Measurements from ENCODE around the gene P4HB.

DNA sequence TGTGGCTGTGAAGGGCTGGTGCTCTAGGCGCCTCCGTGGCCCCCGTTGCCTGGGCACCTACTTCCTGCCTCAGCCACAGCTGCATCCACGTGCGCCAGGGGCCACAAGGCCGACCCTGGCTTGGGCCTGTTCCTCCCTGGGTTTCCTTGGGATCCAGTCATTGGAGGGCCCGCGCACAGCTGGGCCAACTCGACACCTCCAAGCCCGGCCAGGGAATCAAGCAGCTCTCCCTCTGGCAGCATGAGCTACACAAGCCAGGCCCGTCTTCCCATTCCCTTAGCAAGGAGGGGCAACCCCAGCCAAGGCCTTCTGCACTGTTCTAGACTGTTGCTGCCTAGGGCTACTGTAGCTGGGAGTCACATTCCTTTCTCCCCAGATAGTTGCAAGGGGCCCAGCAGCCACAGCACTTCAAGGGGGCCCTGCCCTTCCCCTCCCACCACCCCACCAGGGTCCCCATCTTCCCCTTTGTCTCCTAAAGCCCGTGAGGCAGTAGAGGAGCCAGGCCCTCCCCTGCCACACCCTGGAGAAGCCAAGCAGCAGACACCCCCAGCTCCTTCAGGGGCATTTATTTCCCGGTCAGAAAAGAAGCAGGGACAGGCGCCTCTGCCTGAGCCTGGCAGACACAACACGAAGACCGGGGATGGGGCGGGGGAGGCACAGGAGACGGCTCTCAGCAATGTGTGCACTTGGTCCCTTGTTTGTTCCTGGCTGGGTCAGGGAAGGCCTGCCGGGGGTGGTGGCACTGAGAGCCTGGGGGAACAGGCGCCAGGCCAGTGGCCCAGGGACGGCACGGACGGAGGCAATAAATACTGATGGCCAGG is 7.0 kb upstream of the P4HB start:
- TF ChIP-seq EP300 (conservative IDR thresholded peaks at IDR 0.05; ENCODE audit: poor library complexity, severe bottlenecking) (no peak), EZH2 (IDR thresholded peaks at IDR 0.05; ENCODE audit: borderline replicate concordance, insufficient read depth, low read length, poor library complexity, severe bottlenecking) (no peak)
- TF ChIP-seq, protein P1, sequence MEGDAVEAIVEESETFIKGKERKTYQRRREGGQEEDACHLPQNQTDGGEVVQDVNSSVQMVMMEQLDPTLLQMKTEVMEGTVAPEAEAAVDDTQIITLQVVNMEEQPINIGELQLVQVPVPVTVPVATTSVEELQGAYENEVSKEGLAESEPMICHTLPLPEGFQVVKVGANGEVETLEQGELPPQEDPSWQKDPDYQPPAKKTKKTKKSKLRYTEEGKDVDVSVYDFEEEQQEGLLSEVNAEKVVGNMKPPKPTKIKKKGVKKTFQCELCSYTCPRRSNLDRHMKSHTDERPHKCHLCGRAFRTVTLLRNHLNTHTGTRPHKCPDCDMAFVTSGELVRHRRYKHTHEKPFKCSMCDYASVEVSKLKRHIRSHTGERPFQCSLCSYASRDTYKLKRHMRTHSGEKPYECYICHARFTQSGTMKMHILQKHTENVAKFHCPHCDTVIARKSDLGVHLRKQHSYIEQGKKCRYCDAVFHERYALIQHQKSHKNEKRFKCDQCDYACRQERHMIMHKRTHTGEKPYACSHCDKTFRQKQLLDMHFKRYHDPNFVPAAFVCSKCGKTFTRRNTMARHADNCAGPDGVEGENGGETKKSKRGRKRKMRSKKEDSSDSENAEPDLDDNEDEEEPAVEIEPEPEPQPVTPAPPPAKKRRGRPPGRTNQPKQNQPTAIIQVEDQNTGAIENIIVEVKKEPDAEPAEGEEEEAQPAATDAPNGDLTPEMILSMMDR (IDR thresholded peaks at IDR 0.05; ENCODE audit: poor library complexity, severe bottlenecking): no peak
